ENCODE data around the gene RPS19.

RPS19 gene

DNA sequence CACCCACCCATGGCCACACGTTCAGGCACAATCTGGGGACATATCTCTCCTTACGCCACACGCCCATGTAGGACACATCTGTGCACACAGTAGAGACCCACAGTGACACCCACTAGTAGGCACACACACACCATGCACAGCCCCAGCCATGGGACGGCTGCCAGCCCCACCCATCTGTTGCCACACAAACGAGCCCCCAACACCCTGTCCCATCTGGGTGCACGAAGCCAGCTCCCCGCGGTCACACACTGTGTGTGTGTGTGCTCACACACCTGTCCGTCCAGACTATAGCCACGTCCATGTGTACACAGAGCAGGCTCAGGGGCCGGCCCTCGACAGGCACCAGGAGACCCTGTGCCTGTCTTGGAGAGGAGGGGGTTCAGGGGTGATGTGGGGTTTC lies 57.6 kb downstream of the RPS19 start:
- no peak for TF ChIP-seq GATA2 (IDR thresholded peaks at IDR 0.05; ENCODE audit: low read depth, low read length)
- no peak for TF ChIP-seq GATA3 (IDR thresholded peaks at IDR 0.05; ENCODE audit: low read depth, low read length)

DNA sequence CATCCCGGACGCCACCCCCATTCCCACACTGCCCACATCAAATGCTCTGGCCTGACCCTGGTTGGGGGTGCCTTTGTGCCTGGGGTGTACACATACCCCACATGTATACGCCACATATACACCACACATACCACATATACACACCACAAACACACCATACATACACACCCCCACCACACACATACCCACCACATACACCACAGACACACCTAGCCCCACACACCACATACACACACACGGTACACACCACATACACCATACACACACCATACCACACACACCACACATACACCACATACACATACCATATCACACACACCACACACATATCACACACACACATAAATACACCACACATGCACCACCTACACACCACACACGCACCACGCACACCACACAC lies 58.0 kb downstream of the RPS19 start:
- TF ChIP-seq GATA3 (IDR thresholded peaks at IDR 0.05; ENCODE audit: low read depth, low read length): no peak
- TF ChIP-seq GATA2 (IDR thresholded peaks at IDR 0.05; ENCODE audit: low read depth, low read length): no peak

DNA sequence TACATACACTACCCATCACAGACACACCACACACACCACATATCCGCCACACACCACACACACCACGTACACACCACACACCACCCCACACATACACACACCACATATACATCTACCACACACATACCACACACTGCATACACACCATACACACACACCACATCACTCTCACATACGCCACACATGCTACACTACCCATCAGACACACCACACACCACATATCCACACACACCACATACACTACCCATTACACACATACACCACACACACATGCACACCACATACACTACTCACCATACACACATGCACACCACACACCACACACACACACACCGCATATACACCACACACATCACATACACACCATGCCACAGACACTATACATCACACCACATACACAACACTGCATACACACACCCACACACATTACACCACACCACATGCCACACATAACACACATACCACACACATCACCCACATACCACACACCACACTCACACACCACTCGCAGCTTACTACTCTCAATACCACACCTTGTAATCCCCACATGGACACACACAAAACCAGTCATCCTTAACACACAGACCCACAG lies 58.7 kb downstream of the RPS19 start:
- TF ChIP-seq GATA3 (IDR thresholded peaks at IDR 0.05; ENCODE audit: low read depth, low read length): no peak
- no peak for TF ChIP-seq GATA2 (IDR thresholded peaks at IDR 0.05; ENCODE audit: low read depth, low read length)

GRCh38 chr19:41919948-41920712 lies 60.1 kb downstream of the RPS19 start:
- no peak for TF ChIP-seq GATA2 (IDR thresholded peaks at IDR 0.05; ENCODE audit: low read depth, low read length)

- TF ChIP-seq GATA2 (IDR thresholded peaks at IDR 0.05; ENCODE audit: low read depth, low read length) (no peak), GATA3 (IDR thresholded peaks at IDR 0.05; ENCODE audit: low read depth, low read length) (no peak)
Observed at GRCh38 chr19:41920882-41921576, 61.0 kb downstream of the RPS19 start.

- TF ChIP-seq GATA2 (IDR thresholded peaks at IDR 0.05; ENCODE audit: low read depth, low read length) (no peak), GATA3 (IDR thresholded peaks at IDR 0.05; ENCODE audit: low read depth, low read length) (no peak)
Observed at GRCh38 chr19:41921577-41922576, 61.8 kb downstream of the RPS19 start.
